SK-N-SH (cell line): ENCODE measurements around the gene SLC39A13. TPM values are rescaled to one million over a fixed set of nuclear protein-coding genes. Genes with fewer than 3 reads are reported as not detected.

ENCODE experiments used
- CTCF ChIA-PET: fragments of 300-600, 350-600 bp; formaldehyde crosslinking; extraction: SDS; loops from one replicate; lab custom pipeline; 2021; lab: Yijun Ruan, JAX
- POLR2A ChIA-PET: fragments of 350-600 bp; sonication (Branson Sonifier 250); formaldehyde crosslinking; extraction: SDS; loops from one replicate; lab custom pipeline; 2020; ENCODE audit warnings: antibody characterized with exemption, inconsistent platforms; lab: Yijun Ruan, JAX
- DNase-seq: peaks from one replicate; pipeline ENCODE4 v3.0.0; 2012
- H2AFZ ChIP-seq: fragments of 200-600 bp; sonication (generic); 2 replicates; pipeline ENCODE4 v1.8.1; 2016; ENCODE audit warnings: antibody characterized with exemption, mild to moderate bottlenecking, low read depth
- H3F3A ChIP-seq: fragments of 200-600 bp; sonication (generic); replicated peaks from 2 replicates; pipeline ENCODE3; 2016; ENCODE audit warnings: antibody characterized with exemption, mild to moderate bottlenecking; ENCODE audit not compliant: insufficient read depth
- H3K27ac ChIP-seq, 2 experiments: fragments of 200-500 bp in 1 of 2; fragments of 200-600 bp in 1 of 2; sonication (Bioruptor generic) in 1 of 2; sonication (generic), shearing (Covaris generic) in 1 of 2; 2 replicates each; pipeline versions ENCODE4 v1.5.1 to v1.6.1; 2014 to 2016; ENCODE audit warnings: low read depth in 2 of 2, inconsistent platforms in 1 of 2, low read length in 1 of 2, mild to moderate bottlenecking in 1 of 2, mixed read lengths in 1 of 2
- H3K27me3 ChIP-seq: fragments of 200-600 bp; sonication (generic), shearing (Covaris generic); 2 replicates; pipeline ENCODE4 v1.6.1; 2016; ENCODE audit warnings: mixed run types; ENCODE audit not compliant: insufficient read depth
- H3K36me3 ChIP-seq, 2 experiments: fragments of 200-500 bp in 1 of 2; fragments of 200-600 bp in 1 of 2; sonication (Bioruptor generic) in 1 of 2; sonication (generic) in 1 of 2; replicated peaks in 1 of 2; 2 replicates each; pipeline versions ENCODE3 to v1.5.1; 2014 to 2016; ENCODE audit warnings: low read length in 1 of 2, mild to moderate bottlenecking in 1 of 2; ENCODE audit not compliant: insufficient read depth in 2 of 2, control insufficient read depth in 1 of 2
- H3K4me1 ChIP-seq, 2 experiments: fragments of 200-500 bp in 1 of 2; fragments of 200-600 bp in 1 of 2; sonication (Bioruptor generic) in 1 of 2; sonication (generic), shearing (Covaris generic) in 1 of 2; 2 replicates each; pipeline versions ENCODE4 v1.5.1 to v1.6.1; 2014 to 2016; ENCODE audit warnings: low read depth in 1 of 2, low read length in 1 of 2, mixed run types in 1 of 2; ENCODE audit not compliant: insufficient read depth in 2 of 2, control insufficient read depth in 1 of 2
- H3K4me2 ChIP-seq: fragments of 200-600 bp; sonication (generic), shearing (Covaris generic); 2 replicates; pipeline ENCODE4 v1.6.1; 2017; ENCODE audit warnings: mixed run types
- H3K4me3 ChIP-seq, 2 experiments: fragments of 200-500 bp in 1 of 2; fragments of 200-600 bp in 1 of 2; sonication (Bioruptor generic) in 1 of 2; sonication (generic), shearing (Covaris generic) in 1 of 2; 2 replicates each; pipeline versions ENCODE4 v1.5.1 to v1.8.1; 2014 to 2016; ENCODE audit warnings: low read depth in 2 of 2, inconsistent platforms in 1 of 2, low read length in 1 of 2, mild to moderate bottlenecking in 1 of 2, mixed read lengths in 1 of 2, moderate library complexity in 1 of 2
- H3K79me2 ChIP-seq: fragments of 200-600 bp; sonication (generic); 2 replicates; pipeline ENCODE4 v1.8.1; 2017; ENCODE audit warnings: mild to moderate bottlenecking; ENCODE audit not compliant: insufficient read depth
- H3K9ac ChIP-seq: fragments of 200-600 bp; sonication (generic); 2 replicates; pipeline ENCODE4 v1.6.1; 2017; ENCODE audit warnings: mixed run types
- H3K9me2 ChIP-seq: fragments of 200-600 bp; sonication (generic); 2 replicates; pipeline ENCODE4 v1.6.1; 2017; ENCODE audit warnings: mixed run types
- H3K9me3 ChIP-seq: fragments of 200-600 bp; sonication (generic); 2 replicates; pipeline ENCODE4 v1.6.1; 2017; ENCODE audit warnings: mixed run types, mild to moderate bottlenecking, moderate library complexity
- H4K20me1 ChIP-seq: fragments of 200-600 bp; sonication (generic); 2 replicates; pipeline ENCODE4 v1.6.1; 2017; ENCODE audit warnings: mild to moderate bottlenecking, mixed run types; ENCODE audit not compliant: insufficient read depth
- CHD2 ChIP-seq: fragments of 150-350 bp; IDR thresholded peaks from 2 replicates; pipeline ENCODE4 v1.6.1; 2018; ENCODE audit warnings: low read length; ENCODE audit not compliant: partially characterized antibody
- ELF1 ChIP-seq: IDR thresholded peaks from 2 replicates; pipeline ENCODE4 v1.4.0; 2012
- EZH2phosphoT487 ChIP-seq: fragments of 200-600 bp; sonication (generic); IDR thresholded peaks from 2 replicates; pipeline ENCODE4 v1.6.1; 2017; ENCODE audit warnings: low read depth, mixed run types, mild to moderate bottlenecking, antibody characterized with exemption, moderate library complexity, borderline replicate concordance
- FOXJ3 ChIP-seq: sonication (generic); formaldehyde crosslinking; IDR thresholded peaks from 2 replicates; pipeline ENCODE4 v1.5.1; 2020; ENCODE audit warnings: mild to moderate bottlenecking, missing genetic modification reagents
- FOXM1 ChIP-seq: IDR thresholded peaks from 2 replicates; pipeline ENCODE4 v1.4.0; 2012; ENCODE audit warnings: low read depth, mild to moderate bottlenecking
- GABPA ChIP-seq: IDR thresholded peaks from 2 replicates; pipeline ENCODE4 v1.4.0; 2012; ENCODE audit warnings: low read depth, mild to moderate bottlenecking
- IRF3 ChIP-seq: fragments of 150-350 bp; IDR thresholded peaks from 2 replicates; pipeline ENCODE4 v1.6.1; 2016; ENCODE audit warnings: mild to moderate bottlenecking, low read depth, low read length
- MXI1 ChIP-seq: IDR thresholded peaks from 2 replicates; pipeline ENCODE4 v1.6.1; 2012; ENCODE audit warnings: mild to moderate bottlenecking, low read depth, low read length, improper control_type of control experiment
- POLR2AphosphoS5 ChIP-seq: IDR thresholded peaks from 2 replicates; pipeline ENCODE4 v1.6.1; 2012; ENCODE audit warnings: low read depth, low read length
- RCOR1 ChIP-seq: fragments of 150-350 bp; IDR thresholded peaks from 2 replicates; pipeline ENCODE4 v1.6.1; 2017; ENCODE audit warnings: antibody characterized with exemption, low read length
- REST ChIP-seq: IDR thresholded peaks from 2 replicates; pipeline ENCODE4 v1.6.1; 2012; ENCODE audit warnings: mild to moderate bottlenecking, low read depth, low read length, moderate library complexity
- RFX5 ChIP-seq: IDR thresholded peaks from 2 replicates; pipeline ENCODE4 v1.6.1; 2012; ENCODE audit warnings: mild to moderate bottlenecking, improper control_type of control experiment, low read length
- RXRA ChIP-seq: IDR thresholded peaks from 2 replicates; pipeline ENCODE4 v1.4.0; 2012; ENCODE audit warnings: low read depth, mild to moderate bottlenecking, borderline replicate concordance
- SIN3A ChIP-seq: IDR thresholded peaks from 2 replicates; pipeline ENCODE4 v1.6.1; 2012; ENCODE audit warnings: low read depth, mild to moderate bottlenecking, low read length, moderate library complexity, borderline replicate concordance
- TAF1 ChIP-seq: IDR thresholded peaks from 2 replicates; pipeline ENCODE4 v1.6.1; 2012; ENCODE audit warnings: low read depth, mild to moderate bottlenecking, low read length, moderate library complexity, borderline replicate concordance
- TEAD4 ChIP-seq: IDR thresholded peaks from 2 replicates; pipeline ENCODE4 v1.4.0; 2012; ENCODE audit warnings: mild to moderate bottlenecking, borderline replicate concordance; ENCODE audit not compliant: insufficient read depth
- USF1 ChIP-seq: IDR thresholded peaks from 2 replicates; pipeline ENCODE4 v1.4.0; 2012; ENCODE audit warnings: low read depth, borderline replicate concordance
- USF2 ChIP-seq: fragments of 150-350 bp; IDR thresholded peaks from 2 replicates; pipeline ENCODE4 v1.6.1; 2017; ENCODE audit warnings: antibody characterized with exemption, low read length, low read depth, borderline replicate concordance
- WGBS: methylation state at CpG from one replicate; pipeline ENCODE4 v1.1.6; 2017; ENCODE audit warnings: low lambda C conversion rate; 5-methylcytosine and 5-hydroxymethylcytosine counted together
- polyA plus RNA-seq, 3 experiments: library from polyadenylated mRNA; depleted of rRNA; stranded (reverse); fragments of >200 nt; gene quantifications; 2 replicates each; pipeline ENCODE4 v1.2.3, GENCODE V29; 2012
- TF ChIP-seq, protein P1 (sequence below): fragments of 200-600 bp; sonication (generic); IDR thresholded peaks from 2 replicates; pipeline ENCODE4 v1.6.1; 2017; ENCODE audit warnings: antibody characterized with exemption, mild to moderate bottlenecking, moderate library complexity

SLC39A13 gene
- polyA plus RNA-seq, 1 of the 3 experiments (the other 2 are of a cell fraction), result 65.5 TPM

GRCh38 chr11:47375020-47375419 lies 33.4 kb upstream of the SLC39A13 start:
- CTCF ChIA-PET, result interaction anchor here (1.0 to 7.4 kb wide), 7 partner anchors 11 to 478 kb away, joined by 4 to 239 read pairs (median 8); partner anchors contain the start of genes ACP2 and SLC39A13
- WGBS, result 88% methylated on average over 8 of the region's 8 CpGs
- Histone ChIP-seq H3K9me3 (no peaks in the 10 kb centered on the region), H3K36me3 (no peaks in the 10 kb centered on the region), H3K4me2 (no peak overlapping the region), H3K4me3 (no peak overlapping the region), H2AFZ (no peak overlapping the region), H4K20me1 (no peaks in the 10 kb centered on the region), H3F3A (no peaks in the 10 kb centered on the region), H3K9me2 (no peaks in the 10 kb centered on the region), H3K4me1 (peaks cover 0 to 4% of the 10 kb centered on the region in 2 experiments; a peak in 1 of 4 replicates), H3K9ac (no peak overlapping the region), H3K27ac (no peak overlapping the region), H3K27me3 (no peaks in the 10 kb centered on the region), H3K79me2 (no peaks in the 10 kb centered on the region)
- TF ChIP-seq SIN3A, result no peak
- no peak for TF ChIP-seq TEAD4
- no peak for TF ChIP-seq RCOR1
- no peak for TF ChIP-seq CHD2
- TF ChIP-seq USF2, result no peak
- no peak for TF ChIP-seq USF1
- TF ChIP-seq, protein P1, sequence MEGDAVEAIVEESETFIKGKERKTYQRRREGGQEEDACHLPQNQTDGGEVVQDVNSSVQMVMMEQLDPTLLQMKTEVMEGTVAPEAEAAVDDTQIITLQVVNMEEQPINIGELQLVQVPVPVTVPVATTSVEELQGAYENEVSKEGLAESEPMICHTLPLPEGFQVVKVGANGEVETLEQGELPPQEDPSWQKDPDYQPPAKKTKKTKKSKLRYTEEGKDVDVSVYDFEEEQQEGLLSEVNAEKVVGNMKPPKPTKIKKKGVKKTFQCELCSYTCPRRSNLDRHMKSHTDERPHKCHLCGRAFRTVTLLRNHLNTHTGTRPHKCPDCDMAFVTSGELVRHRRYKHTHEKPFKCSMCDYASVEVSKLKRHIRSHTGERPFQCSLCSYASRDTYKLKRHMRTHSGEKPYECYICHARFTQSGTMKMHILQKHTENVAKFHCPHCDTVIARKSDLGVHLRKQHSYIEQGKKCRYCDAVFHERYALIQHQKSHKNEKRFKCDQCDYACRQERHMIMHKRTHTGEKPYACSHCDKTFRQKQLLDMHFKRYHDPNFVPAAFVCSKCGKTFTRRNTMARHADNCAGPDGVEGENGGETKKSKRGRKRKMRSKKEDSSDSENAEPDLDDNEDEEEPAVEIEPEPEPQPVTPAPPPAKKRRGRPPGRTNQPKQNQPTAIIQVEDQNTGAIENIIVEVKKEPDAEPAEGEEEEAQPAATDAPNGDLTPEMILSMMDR, result no peak
- TF ChIP-seq TAF1, result no peak
- no peak for TF ChIP-seq MXI1
- TF ChIP-seq RXRA, result no peak
- no peak for TF ChIP-seq GABPA
- no peak for TF ChIP-seq RFX5
- TF ChIP-seq POLR2AphosphoS5, result no peak
- TF ChIP-seq FOXM1, result no peak
- no peak for TF ChIP-seq FOXJ3
- no peak for TF ChIP-seq REST
- no peak for TF ChIP-seq ELF1
- no peak for TF ChIP-seq EZH2phosphoT487
- no peak for TF ChIP-seq IRF3
- POLR2A ChIA-PET, result interaction anchor here (0.8 kb wide), 1 partner anchor 37 kb away, joined by 3 read pairs; no protein-coding TSS in a partner anchor
- DNase-seq, result no peak
